ENCODE results near the gene ROR2. TPM values are rescaled to one million over a fixed set of nuclear protein-coding genes. Genes with fewer than 3 reads are reported as not detected.

ROR2 gene
- total and polyA plus RNA-seq, 2 of the 8 experiments (the other 6 are each of a cell fraction or from before 2014, with no cell fraction given) = 2.7 to 4.3 TPM

DNA sequence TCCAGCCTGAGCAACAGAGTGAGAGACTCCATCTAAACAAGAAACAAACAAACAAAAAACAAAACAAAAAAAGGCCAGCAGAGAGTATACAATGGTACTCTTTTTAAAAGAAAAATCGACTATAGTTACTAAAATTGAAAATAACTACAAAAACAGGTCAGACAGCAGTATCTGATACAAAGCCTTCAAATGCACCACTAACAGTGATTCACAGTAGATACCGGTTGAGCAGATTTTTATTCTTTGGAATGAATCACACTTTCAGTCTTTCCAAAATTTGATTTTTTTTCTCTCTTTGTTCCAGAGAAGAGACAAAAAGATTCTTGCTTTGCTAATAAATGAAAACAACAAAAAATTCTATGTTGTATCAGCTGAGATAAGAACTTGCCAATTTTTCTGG lies 36.9 kb downstream of the ROR2 start:
- no peak for DNase-seq (ENCODE audit: low read depth in 1 of 2, low spot score in 2 of 2)
- TF ChIP-seq FOSL1 (IDR thresholded peaks at IDR 0.05; ENCODE audit: insufficient read depth, low read depth, low read length) (no peak), ASH2L (IDR thresholded peaks at IDR 0.05; ENCODE audit: low read length) (no peak), KDM5A (IDR thresholded peaks at IDR 0.05; ENCODE audit: low read length) (no peak), SAP30 (IDR thresholded peaks at IDR 0.05; ENCODE audit: insufficient read depth, insufficient replicate concordance, low read length) (no peak), HDAC2 (IDR thresholded peaks at IDR 0.05; ENCODE audit: borderline replicate concordance in 1 of 2, low read depth in 2 of 2, low read length in 2 of 2) (no peak), BACH1 (IDR thresholded peaks at IDR 0.05; ENCODE audit: low read length) (no peak), HDAC6 (IDR thresholded peaks at IDR 0.05; ENCODE audit: low read depth, low read length) (no peak), YY1 (IDR thresholded peaks at IDR 0.05; ENCODE audit: low read depth, low read length) (no peak), NRF1 (IDR thresholded peaks at IDR 0.05; ENCODE audit: low read depth, low read length) (no peak), POU5F1 (IDR thresholded peaks at IDR 0.05; ENCODE audit: low read depth, low read length) (no peak), RNF2 (IDR thresholded peaks at IDR 0.05; ENCODE audit: borderline replicate concordance, low read depth, low read length, missing control alignments, poor library complexity, severe bottlenecking) (no peak), CBX8 (IDR thresholded peaks at IDR 0.05; ENCODE audit: borderline replicate concordance, low read depth, low read length) (no peak), BCL11A (IDR thresholded peaks at IDR 0.05; ENCODE audit: low read depth in 2 of 2, low read length in 2 of 2) (no peak), SP2 (IDR thresholded peaks at IDR 0.05; ENCODE audit: low read length) (no peak), SP4 (IDR thresholded peaks at IDR 0.05; ENCODE audit: low read length) (no peak)

More for the DNA sequence above, 36.9 kb downstream of the ROR2 start:
- H2BK120ac ChIP-seq (replicated peaks; ENCODE audit: low read depth, low read length) = no peak overlapping the region
- no peaks in the 10 kb centered on the region for H3K9me3 ChIP-seq (ENCODE audit: insufficient read depth in 2 of 2, low read depth in 1 of 2, low read length in 1 of 2)
- WGBS, 2 experiments (ENCODE audit: extremely low coverage in 1 of 2, insufficient coverage in 1 of 2, insufficient read length in 1 of 2, insufficient replicate concordance in 2 of 2, low coverage in 1 of 2, low lambda C conversion rate in 2 of 2, missing lambda C conversion rate in 1 of 2) = 85% methylated on average over 2 of the region's 2 CpGs; no CpG with 5 or more reads in 1 of the 2 experiments
- H3K23ac ChIP-seq (ENCODE audit: insufficient read length) = no peak overlapping the region
- no peak overlapping the region for H4K8ac ChIP-seq (ENCODE audit: extremely low read depth, insufficient read depth, low read length)
- peaks cover 0 to 2% of the 10 kb centered on the region in 2 experiments for H4K20me1 ChIP-seq (replicated peaks in 1 of 2; ENCODE audit: control insufficient read depth in 1 of 2, insufficient read depth in 2 of 2, low read length in 2 of 2)
- FAIRE-seq = no peak
- H2BK20ac ChIP-seq (ENCODE audit: low read length) = no peak overlapping the region
- H4K91ac ChIP-seq (replicated peaks; ENCODE audit: insufficient read length, low read length) = no peak overlapping the region
- H3K4ac ChIP-seq (replicated peaks; ENCODE audit: insufficient read length, low read depth, low read length) = no peak overlapping the region
- H3K79me1 ChIP-seq (ENCODE audit: low read depth, low read length) = no peaks in the 10 kb centered on the region
- H2BK12ac ChIP-seq (ENCODE audit: low read depth, low read length) = no peak overlapping the region
- no peak overlapping the region for H3K9ac ChIP-seq (replicated peaks in 1 of 4; ENCODE audit: extremely low read depth in 1 of 4, low read depth in 3 of 4, low read length in 3 of 4)
- H4K5ac ChIP-seq (ENCODE audit: insufficient read length, low read depth, low read length) = no peak overlapping the region
- no peaks in the 10 kb centered on the region for H3K23me2 ChIP-seq (ENCODE audit: low read depth, low read length)
- peaks cover 0 to under 1% (median 0%) of the 10 kb centered on the region in 4 experiments; a peak in 3 of 7 replicates for H3K27me3 ChIP-seq (replicated peaks in 1 of 4; ENCODE audit: control insufficient read depth in 3 of 4, extremely low read depth in 1 of 4, insufficient read depth in 3 of 4, low read length in 3 of 4)
- no peak overlapping the region for H3K4me3 ChIP-seq (ENCODE audit: extremely low read depth in 1 of 4, insufficient read depth in 2 of 4, low read depth in 3 of 4, low read length in 4 of 4)
- H3K4me2 ChIP-seq (ENCODE audit: insufficient read depth in 1 of 2, low read depth in 2 of 2, low read length in 2 of 2) = no peak overlapping the region
- H2BK15ac ChIP-seq (ENCODE audit: low read length) = no peak overlapping the region
- H3K56ac ChIP-seq (replicated peaks; ENCODE audit: insufficient read length, low read depth, low read length) = no peak overlapping the region
- no peak overlapping the region for H2BK5ac ChIP-seq (ENCODE audit: low read depth, low read length)
- H3K27ac ChIP-seq (ENCODE audit: low read depth, low read length) = no peak overlapping the region
- H3K79me2 ChIP-seq (ENCODE audit: control insufficient read depth in 1 of 2, insufficient read depth in 2 of 2, low read length in 2 of 2) = no peaks in the 10 kb centered on the region
- H3K4me1 ChIP-seq (replicated peaks in 1 of 4; ENCODE audit: control insufficient read depth in 3 of 4, insufficient read depth in 4 of 4, low read length in 3 of 4) = peaks cover 0 to under 1% (median 0%) of the 10 kb centered on the region in 4 experiments; a peak in 1 of 7 replicates
- H2AK5ac ChIP-seq (ENCODE audit: low read depth, low read length) = no peak overlapping the region
- H3K18ac ChIP-seq (ENCODE audit: extremely low read depth, low read length) = no peak overlapping the region
- no peaks in the 10 kb centered on the region for H3K36me3 ChIP-seq (ENCODE audit: control insufficient read depth in 2 of 4, insufficient read depth in 4 of 4, low read length in 3 of 4)
- ChIA-PET CTCF (ENCODE audit: partially characterized antibody) (interaction anchor here (1.2 kb wide), 1 partner anchor 42 kb away, joined by 5 read pairs; no protein-coding TSS in a partner anchor), POLR2A (ENCODE audit: partially characterized antibody) (interaction anchor here (1.9 kb wide), 1 partner anchor 9 kb away, joined by 4 read pairs; no protein-coding TSS in a partner anchor)
- H3K14ac ChIP-seq (ENCODE audit: insufficient read length) = no peak overlapping the region
- no peak overlapping the region for H2AFZ ChIP-seq (ENCODE audit: low read length)

All from H1 (cell line).